ENCODE results near the gene CDON. TPM values are rescaled to one million over a fixed set of nuclear protein-coding genes. Genes with fewer than 3 reads are reported as not detected.
A peak's percentile ranks its signal among the peaks of the same experiment; 100 is the strongest.

Gene CDON
- total RNA-seq, 1 experiment from 2014 or later: 34.1 TPM

DNA sequence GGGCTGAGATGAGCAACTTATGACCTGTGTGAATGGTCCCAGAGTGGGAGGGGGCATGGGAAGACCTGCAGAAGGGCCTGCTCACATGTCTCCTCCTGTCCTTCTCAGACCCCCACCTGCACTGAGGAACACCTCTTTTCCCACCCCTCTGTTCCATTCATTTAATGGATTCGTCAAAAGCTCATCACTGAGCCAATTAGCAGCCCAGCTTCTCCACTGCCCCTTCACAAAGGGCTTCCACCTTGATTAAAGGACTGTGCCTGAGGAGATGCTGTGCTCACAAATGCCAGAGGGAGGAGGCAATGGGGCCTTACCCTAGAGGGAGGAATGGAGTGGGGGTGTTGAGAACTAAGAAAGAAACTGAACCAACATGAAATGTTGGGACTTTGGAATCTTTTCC is 14.0 kb upstream of the CDON start:
- Mint-ChIP-seq H3K27me3 (ENCODE audit: low read depth) (no peaks in the 10 kb centered on the region), H3K4me1 (peaks cover 55% of the 10 kb centered on the region), H3K9me3 (no peaks in the 10 kb centered on the region), H3K4me3 (no peak overlapping the region), H3K27ac (no peak overlapping the region), H3K36me3 (no peaks in the 10 kb centered on the region)
- TF ChIP-seq, protein P1, sequence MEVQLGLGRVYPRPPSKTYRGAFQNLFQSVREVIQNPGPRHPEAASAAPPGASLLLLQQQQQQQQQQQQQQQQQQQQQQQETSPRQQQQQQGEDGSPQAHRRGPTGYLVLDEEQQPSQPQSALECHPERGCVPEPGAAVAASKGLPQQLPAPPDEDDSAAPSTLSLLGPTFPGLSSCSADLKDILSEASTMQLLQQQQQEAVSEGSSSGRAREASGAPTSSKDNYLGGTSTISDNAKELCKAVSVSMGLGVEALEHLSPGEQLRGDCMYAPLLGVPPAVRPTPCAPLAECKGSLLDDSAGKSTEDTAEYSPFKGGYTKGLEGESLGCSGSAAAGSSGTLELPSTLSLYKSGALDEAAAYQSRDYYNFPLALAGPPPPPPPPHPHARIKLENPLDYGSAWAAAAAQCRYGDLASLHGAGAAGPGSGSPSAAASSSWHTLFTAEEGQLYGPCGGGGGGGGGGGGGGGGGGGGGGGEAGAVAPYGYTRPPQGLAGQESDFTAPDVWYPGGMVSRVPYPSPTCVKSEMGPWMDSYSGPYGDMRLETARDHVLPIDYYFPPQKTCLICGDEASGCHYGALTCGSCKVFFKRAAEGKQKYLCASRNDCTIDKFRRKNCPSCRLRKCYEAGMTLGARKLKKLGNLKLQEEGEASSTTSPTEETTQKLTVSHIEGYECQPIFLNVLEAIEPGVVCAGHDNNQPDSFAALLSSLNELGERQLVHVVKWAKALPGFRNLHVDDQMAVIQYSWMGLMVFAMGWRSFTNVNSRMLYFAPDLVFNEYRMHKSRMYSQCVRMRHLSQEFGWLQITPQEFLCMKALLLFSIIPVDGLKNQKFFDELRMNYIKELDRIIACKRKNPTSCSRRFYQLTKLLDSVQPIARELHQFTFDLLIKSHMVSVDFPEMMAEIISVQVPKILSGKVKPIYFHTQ (CRISPR knock-in tag; IDR thresholded peaks at IDR 0.05): no peak
- TF ChIP-seq, protein P2, sequence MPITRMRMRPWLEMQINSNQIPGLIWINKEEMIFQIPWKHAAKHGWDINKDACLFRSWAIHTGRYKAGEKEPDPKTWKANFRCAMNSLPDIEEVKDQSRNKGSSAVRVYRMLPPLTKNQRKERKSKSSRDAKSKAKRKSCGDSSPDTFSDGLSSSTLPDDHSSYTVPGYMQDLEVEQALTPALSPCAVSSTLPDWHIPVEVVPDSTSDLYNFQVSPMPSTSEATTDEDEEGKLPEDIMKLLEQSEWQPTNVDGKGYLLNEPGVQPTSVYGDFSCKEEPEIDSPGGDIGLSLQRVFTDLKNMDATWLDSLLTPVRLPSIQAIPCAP (CRISPR knock-in tag; IDR thresholded peaks at IDR 0.05): no peak
- TF ChIP-seq, protein P3, sequence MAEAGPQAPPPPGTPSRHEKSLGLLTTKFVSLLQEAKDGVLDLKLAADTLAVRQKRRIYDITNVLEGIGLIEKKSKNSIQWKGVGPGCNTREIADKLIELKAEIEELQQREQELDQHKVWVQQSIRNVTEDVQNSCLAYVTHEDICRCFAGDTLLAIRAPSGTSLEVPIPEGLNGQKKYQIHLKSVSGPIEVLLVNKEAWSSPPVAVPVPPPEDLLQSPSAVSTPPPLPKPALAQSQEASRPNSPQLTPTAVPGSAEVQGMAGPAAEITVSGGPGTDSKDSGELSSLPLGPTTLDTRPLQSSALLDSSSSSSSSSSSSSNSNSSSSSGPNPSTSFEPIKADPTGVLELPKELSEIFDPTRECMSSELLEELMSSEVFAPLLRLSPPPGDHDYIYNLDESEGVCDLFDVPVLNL (CRISPR knock-in tag; IDR thresholded peaks at IDR 0.05; ENCODE audit: borderline replicate concordance, low read depth): no peak
- TF ChIP-seq, protein P4, sequence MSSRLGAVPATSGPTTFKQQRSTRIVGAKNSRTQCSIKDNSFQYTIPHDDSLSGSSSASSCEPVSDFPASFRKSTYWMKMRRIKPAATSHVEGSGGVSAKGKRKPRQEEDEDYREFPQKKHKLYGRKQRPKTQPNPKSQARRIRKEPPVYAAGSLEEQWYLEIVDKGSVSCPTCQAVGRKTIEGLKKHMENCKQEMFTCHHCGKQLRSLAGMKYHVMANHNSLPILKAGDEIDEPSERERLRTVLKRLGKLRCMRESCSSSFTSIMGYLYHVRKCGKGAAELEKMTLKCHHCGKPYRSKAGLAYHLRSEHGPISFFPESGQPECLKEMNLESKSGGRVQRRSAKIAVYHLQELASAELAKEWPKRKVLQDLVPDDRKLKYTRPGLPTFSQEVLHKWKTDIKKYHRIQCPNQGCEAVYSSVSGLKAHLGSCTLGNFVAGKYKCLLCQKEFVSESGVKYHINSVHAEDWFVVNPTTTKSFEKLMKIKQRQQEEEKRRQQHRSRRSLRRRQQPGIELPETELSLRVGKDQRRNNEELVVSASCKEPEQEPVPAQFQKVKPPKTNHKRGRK (CRISPR knock-in tag; IDR thresholded peaks at IDR 0.05; ENCODE audit: borderline replicate concordance): no peak
- TF ChIP-seq, protein P5, sequence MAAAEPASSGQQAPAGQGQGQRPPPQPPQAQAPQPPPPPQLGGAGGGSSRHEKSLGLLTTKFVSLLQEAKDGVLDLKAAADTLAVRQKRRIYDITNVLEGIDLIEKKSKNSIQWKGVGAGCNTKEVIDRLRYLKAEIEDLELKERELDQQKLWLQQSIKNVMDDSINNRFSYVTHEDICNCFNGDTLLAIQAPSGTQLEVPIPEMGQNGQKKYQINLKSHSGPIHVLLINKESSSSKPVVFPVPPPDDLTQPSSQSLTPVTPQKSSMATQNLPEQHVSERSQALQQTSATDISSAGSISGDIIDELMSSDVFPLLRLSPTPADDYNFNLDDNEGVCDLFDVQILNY (CRISPR knock-in tag; IDR thresholded peaks at IDR 0.05): no peak
- TF ChIP-seq CREB1 (CRISPR knock-in tag; IDR thresholded peaks at IDR 0.05): no peak
- TF ChIP-seq, protein P6, sequence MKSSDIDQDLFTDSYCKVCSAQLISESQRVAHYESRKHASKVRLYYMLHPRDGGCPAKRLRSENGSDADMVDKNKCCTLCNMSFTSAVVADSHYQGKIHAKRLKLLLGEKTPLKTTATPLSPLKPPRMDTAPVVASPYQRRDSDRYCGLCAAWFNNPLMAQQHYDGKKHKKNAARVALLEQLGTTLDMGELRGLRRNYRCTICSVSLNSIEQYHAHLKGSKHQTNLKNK (CRISPR knock-in tag; IDR thresholded peaks at IDR 0.05): no peak
- no peak for TF ChIP-seq HMGA2 (CRISPR knock-in tag; IDR thresholded peaks at IDR 0.05)
- no peak for TF ChIP-seq NFYB (CRISPR knock-in tag; conservative IDR thresholded peaks at IDR 0.05; ENCODE audit: low read depth)
- no peak for TF ChIP-seq SP1 (CRISPR knock-in tag; conservative IDR thresholded peaks at IDR 0.05)
- TF ChIP-seq SMAD3 (CRISPR knock-in tag; IDR thresholded peaks at IDR 0.05; ENCODE audit: borderline replicate concordance): no peak
- TF ChIP-seq IRF2 (CRISPR knock-in tag; IDR thresholded peaks at IDR 0.05; ENCODE audit: borderline replicate concordance, low read depth): no peak
- no peak for TF ChIP-seq TP53 (CRISPR knock-in tag; IDR thresholded peaks at IDR 0.05)
- TF ChIP-seq, protein P7, sequence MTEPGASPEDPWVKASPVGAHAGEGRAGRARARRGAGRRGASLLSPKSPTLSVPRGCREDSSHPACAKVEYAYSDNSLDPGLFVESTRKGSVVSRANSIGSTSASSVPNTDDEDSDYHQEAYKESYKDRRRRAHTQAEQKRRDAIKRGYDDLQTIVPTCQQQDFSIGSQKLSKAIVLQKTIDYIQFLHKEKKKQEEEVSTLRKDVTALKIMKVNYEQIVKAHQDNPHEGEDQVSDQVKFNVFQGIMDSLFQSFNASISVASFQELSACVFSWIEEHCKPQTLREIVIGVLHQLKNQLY (CRISPR knock-in tag; IDR thresholded peaks at IDR 0.05): no peak
- TF ChIP-seq, protein P8, sequence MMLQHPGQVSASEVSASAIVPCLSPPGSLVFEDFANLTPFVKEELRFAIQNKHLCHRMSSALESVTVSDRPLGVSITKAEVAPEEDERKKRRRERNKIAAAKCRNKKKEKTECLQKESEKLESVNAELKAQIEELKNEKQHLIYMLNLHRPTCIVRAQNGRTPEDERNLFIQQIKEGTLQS (CRISPR knock-in tag; conservative IDR thresholded peaks at IDR 0.05): no peak
- no peak for TF ChIP-seq ESRRA (CRISPR knock-in tag; IDR thresholded peaks at IDR 0.05; ENCODE audit: borderline replicate concordance)
- no peak for DNase-seq (ENCODE audit: low spot score)
- CTCF ChIA-PET: interaction anchor here (0.8 to 0.9 kb wide), 2 partner anchors 51 to 57 kb away, joined by 3 read pairs; no protein-coding TSS in a partner anchor
- POLR2A ChIA-PET: no interaction called here
- ATAC-seq: peak; percentile 12; the same call in 1 of the 2 replicates
